Neural crest cell (in vitro differentiated cells): ENCODE data around the gene MAGOH. TPM values are rescaled to one million over a fixed set of nuclear protein-coding genes. Genes with fewer than 3 reads are reported as not detected.

ENCODE experiments used
- DNase-seq: peaks from one replicate; pipeline ENCODE4 v3.0.0; 2021; ENCODE audit warnings: low read depth, mixed read lengths, low spot score
- H3K27ac Mint-ChIP-seq: one replicate; pipeline ENCODE4 v1.8.0; 2021; ENCODE audit warnings: mild to moderate bottlenecking, mixed read lengths; ENCODE audit not compliant: unreplicated experiment
- H3K27me3 Mint-ChIP-seq: 2 replicates; pipeline ENCODE4 v1.8.0; 2021; ENCODE audit warnings: low read depth, mild to moderate bottlenecking, mixed read lengths
- H3K36me3 Mint-ChIP-seq: 2 replicates; pipeline ENCODE4 v1.8.0; 2021; ENCODE audit warnings: low read depth, mild to moderate bottlenecking, mixed read lengths
- H3K4me1 Mint-ChIP-seq: 2 replicates; pipeline ENCODE4 v1.8.0; 2021; ENCODE audit warnings: mixed read lengths
- H3K4me3 Mint-ChIP-seq: one replicate; pipeline ENCODE4 v1.8.0; 2021; ENCODE audit warnings: mild to moderate bottlenecking, mixed read lengths
- H3K9me3 Mint-ChIP-seq: 2 replicates; pipeline ENCODE4 v1.8.0; 2021; ENCODE audit warnings: mixed read lengths
- total RNA-seq: library from RNA; stranded (reverse); gene quantifications from 2 replicates; pipeline ENCODE4 v1.2.1, GENCODE V29; 2021
- TF ChIP-seq, protein P1 (sequence below): fragments of 200-600 bp; sonication (generic); conservative IDR thresholded peaks from 2 replicates; pipeline ENCODE4 v1.5.0; 2021; ENCODE audit warnings: antibody characterized with exemption, mild to moderate bottlenecking

The MAGOH gene
- total RNA-seq, 1 donor from 2014 or later, result 76.6 TPM

- DNase-seq, result no peak
- H3K36me3 Mint-ChIP-seq, result peaks cover 8% of the 10 kb centered on the region
- no peak overlapping the region for H3K27ac Mint-ChIP-seq
- no peaks in the 10 kb centered on the region for H3K4me1 Mint-ChIP-seq
- no peaks in the 10 kb centered on the region for H3K9me3 Mint-ChIP-seq
- TF ChIP-seq, protein P1, sequence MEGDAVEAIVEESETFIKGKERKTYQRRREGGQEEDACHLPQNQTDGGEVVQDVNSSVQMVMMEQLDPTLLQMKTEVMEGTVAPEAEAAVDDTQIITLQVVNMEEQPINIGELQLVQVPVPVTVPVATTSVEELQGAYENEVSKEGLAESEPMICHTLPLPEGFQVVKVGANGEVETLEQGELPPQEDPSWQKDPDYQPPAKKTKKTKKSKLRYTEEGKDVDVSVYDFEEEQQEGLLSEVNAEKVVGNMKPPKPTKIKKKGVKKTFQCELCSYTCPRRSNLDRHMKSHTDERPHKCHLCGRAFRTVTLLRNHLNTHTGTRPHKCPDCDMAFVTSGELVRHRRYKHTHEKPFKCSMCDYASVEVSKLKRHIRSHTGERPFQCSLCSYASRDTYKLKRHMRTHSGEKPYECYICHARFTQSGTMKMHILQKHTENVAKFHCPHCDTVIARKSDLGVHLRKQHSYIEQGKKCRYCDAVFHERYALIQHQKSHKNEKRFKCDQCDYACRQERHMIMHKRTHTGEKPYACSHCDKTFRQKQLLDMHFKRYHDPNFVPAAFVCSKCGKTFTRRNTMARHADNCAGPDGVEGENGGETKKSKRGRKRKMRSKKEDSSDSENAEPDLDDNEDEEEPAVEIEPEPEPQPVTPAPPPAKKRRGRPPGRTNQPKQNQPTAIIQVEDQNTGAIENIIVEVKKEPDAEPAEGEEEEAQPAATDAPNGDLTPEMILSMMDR, result no peak
- H3K27me3 Mint-ChIP-seq, result no peaks in the 10 kb centered on the region
- H3K4me3 Mint-ChIP-seq, result no peak overlapping the region
Measured at GRCh38 chr1:53276902-53277281, 38.6 kb upstream of the MAGOH start.

DNA sequence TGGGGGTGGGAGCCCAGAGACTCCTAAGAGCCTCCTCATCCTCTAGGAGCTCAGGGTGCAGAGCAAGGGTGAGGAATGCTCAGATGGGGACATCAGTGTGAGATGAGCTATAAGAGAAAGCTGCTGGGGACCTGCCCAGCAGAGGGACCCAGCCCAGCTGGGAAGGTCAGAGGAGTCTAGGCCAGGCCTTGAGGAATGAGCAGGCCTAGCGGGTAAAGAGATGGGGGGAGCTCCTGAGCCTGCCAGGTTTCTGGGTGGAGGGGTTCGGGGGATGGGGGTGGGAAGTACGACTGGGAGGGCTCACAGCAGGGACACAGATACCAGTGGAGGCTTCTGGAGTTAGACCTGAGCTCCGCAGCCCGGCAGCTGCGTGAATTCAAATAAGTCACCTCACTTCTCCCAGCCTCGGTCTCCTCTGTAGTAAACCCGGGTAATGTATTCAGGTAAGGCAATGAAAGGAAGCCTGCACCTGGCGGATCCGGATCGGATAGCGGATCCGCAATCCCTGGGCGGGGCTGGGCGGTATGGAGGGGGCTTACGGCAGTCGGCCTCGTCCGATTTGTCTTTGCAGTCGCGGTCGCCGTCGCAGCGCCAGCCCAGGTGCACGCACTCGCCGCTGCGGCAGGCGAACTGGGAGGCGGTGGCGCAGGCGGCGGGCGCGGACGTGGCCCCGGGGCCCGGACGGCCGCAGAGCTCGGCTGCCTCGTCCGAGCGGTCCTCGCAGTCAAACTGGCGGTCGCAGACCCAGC, 38.0 kb upstream of the MAGOH start:
- no peak overlapping the region for H3K27ac Mint-ChIP-seq
- TF ChIP-seq, protein P1, result no peak
- no peak overlapping the region for H3K4me3 Mint-ChIP-seq
- H3K4me1 Mint-ChIP-seq, result no peaks in the 10 kb centered on the region
- peaks cover 8% of the 10 kb centered on the region for H3K36me3 Mint-ChIP-seq
- no peak for DNase-seq
- no peaks in the 10 kb centered on the region for H3K9me3 Mint-ChIP-seq
- no peaks in the 10 kb centered on the region for H3K27me3 Mint-ChIP-seq

- Mint-ChIP-seq H3K9me3 (no peaks in the 10 kb centered on the region), H3K36me3 (peaks cover 8% of the 10 kb centered on the region), H3K4me3 (no peak overlapping the region), H3K27ac (no peak overlapping the region), H3K27me3 (no peaks in the 10 kb centered on the region), H3K4me1 (no peaks in the 10 kb centered on the region)
- TF ChIP-seq, protein P1, result no peak
- no peak for DNase-seq
Measured at GRCh38 chr1:53275566-53275965, 37.2 kb upstream of the MAGOH start.

DNA sequence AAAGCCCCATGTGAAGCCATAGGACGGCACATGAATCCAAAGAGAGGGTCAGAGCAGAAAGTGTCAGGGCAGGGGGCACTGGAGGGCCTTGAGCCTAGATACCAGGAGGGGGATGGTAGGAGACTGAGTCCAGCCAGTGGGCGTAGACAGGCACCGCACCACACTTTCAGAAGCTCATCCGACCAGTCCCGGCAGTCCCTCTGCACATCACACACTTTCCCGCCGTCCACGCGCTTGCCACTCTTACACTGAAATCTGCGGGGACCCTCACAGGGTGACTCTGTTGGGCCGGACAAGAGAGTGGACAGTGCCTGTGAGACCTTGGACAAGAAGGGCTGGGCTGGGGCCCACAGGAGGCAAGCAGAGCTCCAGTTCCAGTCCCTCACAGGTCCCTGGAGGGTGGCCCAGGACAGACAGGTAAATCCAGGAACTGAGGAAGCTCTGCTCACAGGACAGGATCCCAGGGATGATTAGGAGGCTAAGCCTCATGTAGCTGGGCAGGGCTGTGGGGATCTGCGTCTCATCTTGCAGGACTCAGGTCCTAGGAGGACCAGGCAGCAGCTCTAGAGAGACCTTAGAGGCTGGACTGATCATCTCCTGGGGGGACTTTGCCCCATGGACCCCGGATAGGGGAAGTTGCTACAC, 36.3 kb upstream of the MAGOH start:
- Mint-ChIP-seq H3K27me3 (no peaks in the 10 kb centered on the region), H3K4me3 (no peak overlapping the region), H3K27ac (peak overlapping the region; percentile 67), H3K9me3 (no peaks in the 10 kb centered on the region), H3K4me1 (no peaks in the 10 kb centered on the region), H3K36me3 (peaks cover 8% of the 10 kb centered on the region)
- TF ChIP-seq, protein P1, result no peak
- no peak for DNase-seq

DNA sequence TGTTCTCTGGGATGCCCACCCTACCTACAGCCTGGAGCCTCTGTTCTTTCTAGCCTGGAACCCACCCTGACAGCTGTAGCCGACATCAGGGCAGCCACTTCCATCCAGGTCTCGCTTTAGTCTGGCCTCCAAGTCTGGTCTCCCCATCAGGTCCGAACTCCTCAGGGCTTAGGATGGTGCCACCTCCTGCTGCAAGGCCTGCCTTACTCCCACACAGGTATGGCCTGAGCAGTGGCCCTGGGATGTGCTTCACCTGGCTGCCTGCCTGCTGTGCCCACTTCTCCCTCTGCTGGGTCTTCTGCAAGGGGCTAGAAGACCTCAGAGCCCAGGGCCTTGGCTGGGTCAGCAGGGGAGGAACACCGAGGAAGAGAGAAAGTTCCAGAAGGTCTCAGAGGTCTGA, 35.7 kb upstream of the MAGOH start:
- Mint-ChIP-seq H3K4me3 (no peak overlapping the region), H3K9me3 (no peaks in the 10 kb centered on the region), H3K36me3 (peaks cover 8% of the 10 kb centered on the region), H3K27ac (no peak overlapping the region), H3K4me1 (no peaks in the 10 kb centered on the region), H3K27me3 (no peaks in the 10 kb centered on the region)
- no peak for DNase-seq
- TF ChIP-seq, protein P1, result no peak
